H9 (cell line): ENCODE measurements around the gene RABGAP1L. TPM values are rescaled to one million over a fixed set of nuclear protein-coding genes. Genes with fewer than 3 reads are reported as not detected.

Source experiments
- DNase-seq: peaks from one replicate; pipeline ENCODE4 v3.0.0-alpha.2; 2017
- H2AFZ ChIP-seq: one replicate; pipeline ENCODE4 v1.6.1; 2013; ENCODE audit warnings: mild to moderate bottlenecking, low read length, control low read depth, moderate library complexity
- H2AK5ac ChIP-seq: 2 replicates; pipeline ENCODE4 v1.6.1; 2013; ENCODE audit warnings: low read length, control low read depth, mixed read lengths; ENCODE audit not compliant: insufficient read length
- H2BK120ac ChIP-seq: one replicate; pipeline ENCODE4 v1.6.1; 2013; ENCODE audit warnings: low read depth, mild to moderate bottlenecking, low read length, control low read depth, inconsistent platforms; ENCODE audit not compliant: poor library complexity, severe bottlenecking
- H2BK12ac ChIP-seq: 2 replicates; pipeline ENCODE4 v1.6.1; 2013; ENCODE audit warnings: low read length, control low read depth, mixed read lengths, low read depth; ENCODE audit not compliant: insufficient read length
- H2BK15ac ChIP-seq: 2 replicates; pipeline ENCODE4 v1.6.1; 2013; ENCODE audit warnings: low read depth, low read length, control low read depth
- H2BK20ac ChIP-seq: one replicate; pipeline ENCODE4 v1.6.1; 2013; ENCODE audit warnings: low read depth, mild to moderate bottlenecking, low read length, control low read depth, inconsistent platforms; ENCODE audit not compliant: poor library complexity, severe bottlenecking
- H2BK5ac ChIP-seq: 2 replicates; pipeline ENCODE4 v1.6.1; 2013; ENCODE audit warnings: low read length, control low read depth, mixed read lengths; ENCODE audit not compliant: insufficient read length
- H3K14ac ChIP-seq: 2 replicates; pipeline ENCODE4 v1.6.1; 2013; ENCODE audit warnings: low read length, control low read depth; ENCODE audit not compliant: insufficient read depth
- H3K18ac ChIP-seq: 2 replicates; pipeline ENCODE4 v1.6.1; 2013; ENCODE audit warnings: low read depth, mild to moderate bottlenecking, mixed read lengths, low read length, control low read depth; ENCODE audit not compliant: insufficient read length
- H3K23ac ChIP-seq: 2 replicates; pipeline ENCODE4 v1.6.1; 2013; ENCODE audit warnings: low read length, control low read depth, mixed read lengths, low read depth; ENCODE audit not compliant: insufficient read length
- H3K23me2 ChIP-seq: 2 replicates; pipeline ENCODE4 v1.6.1; 2013; ENCODE audit warnings: low read depth, mild to moderate bottlenecking, mixed read lengths, low read length, control low read depth; ENCODE audit not compliant: insufficient read length, poor library complexity, severe bottlenecking
- H3K27ac ChIP-seq: 2 replicates; pipeline ENCODE4 v1.5.1; 2013; ENCODE audit warnings: low read length, control low read depth, mixed read lengths, low read depth; ENCODE audit not compliant: insufficient read length
- H3K27me3 ChIP-seq: 2 replicates; pipeline ENCODE4 v1.6.1; 2013; ENCODE audit warnings: low read length, control low read depth, inconsistent platforms; ENCODE audit not compliant: insufficient read depth
- H3K4ac ChIP-seq: 2 replicates; pipeline ENCODE4 v1.6.1; 2013; ENCODE audit warnings: low read depth, mild to moderate bottlenecking, control low read depth, inconsistent platforms, low read length, moderate library complexity
- H3K4me1 ChIP-seq: 2 replicates; pipeline ENCODE4 v1.6.1; 2013; ENCODE audit warnings: low read length, control low read depth, inconsistent platforms; ENCODE audit not compliant: insufficient read depth
- H3K4me2 ChIP-seq: 2 replicates; pipeline ENCODE4 v1.6.1; 2013; ENCODE audit warnings: low read length, control low read depth, mixed read lengths; ENCODE audit not compliant: insufficient read length, insufficient read depth
- H3K56ac ChIP-seq: 2 replicates; pipeline ENCODE4 v1.6.1; 2013; ENCODE audit warnings: low read depth, mild to moderate bottlenecking, mixed read lengths, low read length, control low read depth; ENCODE audit not compliant: insufficient read length
- H3K79me1 ChIP-seq: 2 replicates; pipeline ENCODE4 v1.6.1; 2013; ENCODE audit warnings: low read depth, mild to moderate bottlenecking, moderate library complexity, low read length, control low read depth, inconsistent platforms; ENCODE audit not compliant: insufficient read depth, poor library complexity, severe bottlenecking
- H3K79me2 ChIP-seq: 2 replicates; pipeline ENCODE4 v1.6.1; 2013; ENCODE audit warnings: low read length, control low read depth, inconsistent platforms; ENCODE audit not compliant: insufficient read depth
- H3K9ac ChIP-seq: 2 replicates; pipeline ENCODE4 v1.6.1; 2013; ENCODE audit warnings: low read length, control low read depth, mixed read lengths; ENCODE audit not compliant: insufficient read length; ENCODE audit errors: extremely low read depth
- H3K9me3 ChIP-seq: one replicate; pipeline ENCODE4 v1.6.1; 2013; ENCODE audit warnings: low read depth, low read length, inconsistent platforms; ENCODE audit not compliant: control insufficient read depth
- H3T11ph ChIP-seq: one replicate; pipeline ENCODE4 v1.6.1; 2013; ENCODE audit warnings: mild to moderate bottlenecking, low read length, control low read depth, inconsistent platforms
- H4K20me1 ChIP-seq: one replicate; pipeline ENCODE4 v1.6.1; 2013; ENCODE audit not compliant: control insufficient read depth, insufficient read length, insufficient read depth
- H4K5ac ChIP-seq: 2 replicates; pipeline ENCODE4 v1.6.1; 2013; ENCODE audit warnings: low read depth, mild to moderate bottlenecking, mixed read lengths, low read length, control low read depth; ENCODE audit not compliant: insufficient read length
- H4K8ac ChIP-seq: replicated peaks from 2 replicates; pipeline ENCODE4 v1.6.1; 2013; ENCODE audit warnings: low read length, control low read depth, mixed read lengths, low read depth; ENCODE audit not compliant: insufficient read length
- H4K91ac ChIP-seq: 2 replicates; pipeline ENCODE4 v1.6.1; 2013; ENCODE audit warnings: low read depth, mild to moderate bottlenecking, moderate library complexity, mixed read lengths, low read length, control low read depth; ENCODE audit not compliant: insufficient read length
- H3K27ac Mint-ChIP-seq, 3 experiments: 2 replicates in 2 of 3; 3 replicates in 1 of 3; pipeline ENCODE4 v1.8.0; 2020 to 2021; ENCODE audit warnings: mixed read lengths in 3 of 3, mild to moderate bottlenecking in 1 of 3, moderate library complexity in 1 of 3
- H3K27me3 Mint-ChIP-seq: 2 replicates; pipeline ENCODE4 v1.8.0; 2021; ENCODE audit warnings: low read depth, mild to moderate bottlenecking, moderate library complexity, mixed read lengths
- H3K36me3 Mint-ChIP-seq, 3 experiments: 2 replicates in 2 of 3; 3 replicates in 1 of 3; pipeline ENCODE4 v1.8.0; 2020 to 2021; ENCODE audit warnings: low read depth in 3 of 3, mixed read lengths in 3 of 3; ENCODE audit not compliant: insufficient read depth in 1 of 3
- H3K4me1 Mint-ChIP-seq, 2 experiments: 2 replicates each; pipeline ENCODE4 v1.8.0; 2020; ENCODE audit warnings: mixed read lengths in 2 of 2
- H3K4me3 Mint-ChIP-seq, 2 experiments: 2 replicates in 1 of 2; 3 replicates in 1 of 2; pipeline ENCODE4 v1.8.0; 2020 to 2021; ENCODE audit warnings: mild to moderate bottlenecking in 2 of 2, mixed read lengths in 2 of 2, moderate library complexity in 1 of 2
- H3K9me3 Mint-ChIP-seq, 2 experiments: 2 replicates in 1 of 2; 3 replicates in 1 of 2; pipeline ENCODE4 v1.8.0; 2020; ENCODE audit warnings: mild to moderate bottlenecking in 2 of 2, mixed read lengths in 2 of 2, moderate library complexity in 1 of 2
- WGBS: extraction: QIAGEN DNeasy Blood & Tissue Kit; methylation state at CpG from one replicate; pipeline ENCODE4 v1.1.7; 2013; ENCODE audit warnings: missing lambda C conversion rate, low lambda C conversion rate, mixed read lengths; ENCODE audit not compliant: insufficient read length; ENCODE audit errors: extremely low coverage; 5-methylcytosine and 5-hydroxymethylcytosine counted together
- total RNA-seq: library from RNA; stranded (reverse); gene quantifications from 2 replicates; pipeline ENCODE4 v1.2.1, GENCODE V29; 2021
- TF ChIP-seq, protein P1 (sequence below): fragments of 200-600 bp; sonication (generic); conservative IDR thresholded peaks from 3 replicates; pipeline ENCODE4 v1.8.0; 2021; ENCODE audit warnings: antibody characterized with exemption, mild to moderate bottlenecking

RABGAP1L gene
- total RNA-seq, 1 experiment from 2014 or later = 147 TPM

GRCh38 chr1:174194461-174194860 is 35.1 kb downstream of the RABGAP1L start:
- H3K4me1 Mint-ChIP-seq = no peaks in the 10 kb centered on the region
- no peak overlapping the region for H4K8ac ChIP-seq

More at GRCh38 chr1:174194461-174194860, 35.1 kb downstream of the RABGAP1L start:
- no peaks in the 10 kb centered on the region for H3K79me1 ChIP-seq
- no peak overlapping the region for H3K18ac ChIP-seq
- TF ChIP-seq, protein P1, sequence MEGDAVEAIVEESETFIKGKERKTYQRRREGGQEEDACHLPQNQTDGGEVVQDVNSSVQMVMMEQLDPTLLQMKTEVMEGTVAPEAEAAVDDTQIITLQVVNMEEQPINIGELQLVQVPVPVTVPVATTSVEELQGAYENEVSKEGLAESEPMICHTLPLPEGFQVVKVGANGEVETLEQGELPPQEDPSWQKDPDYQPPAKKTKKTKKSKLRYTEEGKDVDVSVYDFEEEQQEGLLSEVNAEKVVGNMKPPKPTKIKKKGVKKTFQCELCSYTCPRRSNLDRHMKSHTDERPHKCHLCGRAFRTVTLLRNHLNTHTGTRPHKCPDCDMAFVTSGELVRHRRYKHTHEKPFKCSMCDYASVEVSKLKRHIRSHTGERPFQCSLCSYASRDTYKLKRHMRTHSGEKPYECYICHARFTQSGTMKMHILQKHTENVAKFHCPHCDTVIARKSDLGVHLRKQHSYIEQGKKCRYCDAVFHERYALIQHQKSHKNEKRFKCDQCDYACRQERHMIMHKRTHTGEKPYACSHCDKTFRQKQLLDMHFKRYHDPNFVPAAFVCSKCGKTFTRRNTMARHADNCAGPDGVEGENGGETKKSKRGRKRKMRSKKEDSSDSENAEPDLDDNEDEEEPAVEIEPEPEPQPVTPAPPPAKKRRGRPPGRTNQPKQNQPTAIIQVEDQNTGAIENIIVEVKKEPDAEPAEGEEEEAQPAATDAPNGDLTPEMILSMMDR = no peak
- Mint-ChIP-seq H3K27ac (no peak overlapping the region; a peak in 1 of 7 replicates), H3K9me3 (no peaks in the 10 kb centered on the region; a peak in 1 of 5 replicates), H3K36me3 (0 out of 7 replicates have a peak, but pooled peaks cover 0 to under 1% (median 0%) of the 10 kb centered on the region in 3 experiments), H3K4me3 (no peak overlapping the region), H3K27me3 (no peaks in the 10 kb centered on the region)
- H2BK120ac ChIP-seq = no peak overlapping the region
- no peak overlapping the region for H3K56ac ChIP-seq
- H3K9me3 ChIP-seq = no peaks in the 10 kb centered on the region
- H3K4me2 ChIP-seq = no peak overlapping the region
- H3K9ac ChIP-seq = no peak overlapping the region
- H4K20me1 ChIP-seq = no peaks in the 10 kb centered on the region
- no peak overlapping the region for H3T11ph ChIP-seq
- H3K4ac ChIP-seq = no peak overlapping the region
- H2BK20ac ChIP-seq = no peak overlapping the region
- H3K4me1 ChIP-seq = no peaks in the 10 kb centered on the region
- no peak overlapping the region for H3K14ac ChIP-seq
- H3K27me3 ChIP-seq = no peaks in the 10 kb centered on the region
- H3K23ac ChIP-seq = no peak overlapping the region
- no peak overlapping the region for H2BK12ac ChIP-seq
- H2BK5ac ChIP-seq = no peak overlapping the region
- H3K23me2 ChIP-seq = no peaks in the 10 kb centered on the region
- H4K91ac ChIP-seq = no peak overlapping the region
- no CpG with 5 or more reads among the region's 6 CpGs for WGBS
- H3K27ac ChIP-seq = no peak overlapping the region
- no peak overlapping the region for H2AK5ac ChIP-seq
- H2AFZ ChIP-seq = no peak overlapping the region
- no peaks in the 10 kb centered on the region for H3K79me2 ChIP-seq
- H2BK15ac ChIP-seq = no peak overlapping the region
- DNase-seq = no peak
- no peak overlapping the region for H4K5ac ChIP-seq
